ENCODE data around the gene RIIAD1.

GRCh38 chr1:151703813-151704212 lies 17.5 kb upstream of the RIIAD1 start:
- TF ChIP-seq CTCF (IDR thresholded peaks at IDR 0.05), result no peak
- no peak for TF ChIP-seq PBX3 (IDR thresholded peaks at IDR 0.05)
- TF ChIP-seq MXI1 (IDR thresholded peaks at IDR 0.05; ENCODE audit: low read depth, low read length), result no peak
- no peak for TF ChIP-seq TEAD4 (IDR thresholded peaks at IDR 0.05; ENCODE audit: borderline replicate concordance, insufficient read depth)
- no peak for TF ChIP-seq EP300 (IDR thresholded peaks at IDR 0.05; ENCODE audit: borderline replicate concordance in 1 of 2, low read depth in 1 of 2, low read length in 1 of 2)
- TF ChIP-seq ZBTB33 (IDR thresholded peaks at IDR 0.05; ENCODE audit: borderline replicate concordance, low read depth), result no peak
- no peak for TF ChIP-seq TAF1 (IDR thresholded peaks at IDR 0.05; ENCODE audit: borderline replicate concordance, low read depth, low read length)
- no peak for TF ChIP-seq USF2 (IDR thresholded peaks at IDR 0.05; ENCODE audit: borderline replicate concordance, low read depth, low read length)
- TF ChIP-seq RFX5 (IDR thresholded peaks at IDR 0.05; ENCODE audit: low read length), result no peak
- no peak for TF ChIP-seq SIN3A (IDR thresholded peaks at IDR 0.05; ENCODE audit: borderline replicate concordance, low read depth, low read length)
- no peak for TF ChIP-seq FOXM1 (IDR thresholded peaks at IDR 0.05; ENCODE audit: low read depth)
- no peak for TF ChIP-seq YY1 (IDR thresholded peaks at IDR 0.05; ENCODE audit: low read depth)
- TF ChIP-seq RAD21 (IDR thresholded peaks at IDR 0.05; ENCODE audit: low read length), result no peak
- TF ChIP-seq RXRA (IDR thresholded peaks at IDR 0.05; ENCODE audit: borderline replicate concordance, low read depth), result no peak

Measured in SK-N-SH (cell line).